Kidney capillary endothelial cell (primary cell): ENCODE data around the gene PITPNM1.
A peak's percentile ranks its signal among the peaks of the same experiment; 100 is the strongest.
"Not testable (repeated sequence)": the region's sequence is repeated elsewhere in the genome, so short reads cannot be mapped to it uniquely, and the experiment has no call there.

Experiments used
- DNase-seq: peaks from one replicate; pipeline ENCODE4 v3.0.0-alpha.2; 2018; ENCODE audit warnings: low spot score

PITPNM1 gene

DNA sequence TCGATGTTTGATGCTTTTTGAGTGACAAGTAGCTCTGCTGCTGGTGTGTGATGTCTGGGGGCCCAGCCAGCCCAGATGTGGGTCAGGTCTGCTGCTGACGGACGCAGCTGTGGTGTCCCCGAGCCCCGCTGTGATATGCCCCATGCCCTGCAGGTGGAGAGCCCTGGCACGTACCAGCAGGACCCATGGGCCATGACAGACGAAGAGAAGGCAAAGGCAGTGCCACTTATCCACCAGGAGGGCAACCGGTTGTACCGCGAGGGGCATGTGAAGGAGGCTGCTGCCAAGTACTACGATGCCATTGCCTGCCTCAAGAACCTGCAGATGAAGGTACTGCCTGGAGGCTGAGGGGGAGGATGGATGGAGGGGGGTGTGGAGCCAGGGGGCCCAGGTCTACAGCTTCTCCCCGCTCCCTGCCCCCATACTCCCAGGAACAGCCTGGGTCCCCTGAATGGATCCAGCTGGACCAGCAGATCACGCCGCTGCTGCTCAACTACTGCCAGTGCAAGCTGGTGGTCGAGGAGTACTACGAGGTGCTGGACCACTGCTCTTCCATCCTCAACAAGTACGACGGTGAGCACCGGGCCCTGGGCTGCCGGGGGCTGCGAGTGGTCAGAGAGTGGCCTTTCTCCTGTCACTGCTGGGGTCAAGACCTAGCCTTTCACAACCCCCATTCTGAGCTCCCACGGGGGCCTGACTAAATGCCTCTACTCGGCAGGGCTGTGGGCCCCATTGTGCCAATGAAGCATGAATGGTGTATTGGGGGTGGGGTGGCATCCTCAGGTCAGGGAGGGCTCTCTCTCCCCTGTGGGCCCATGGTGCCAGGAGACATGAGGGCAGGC lies 15.1 kb downstream of the PITPNM1 start:
- DNase-seq = no peak

GRCh38 chr11:67489203-67489884 lies 15.8 kb downstream of the PITPNM1 start:
- DNase-seq = no peak

- DNase-seq = no peak
Observed at GRCh38 chr11:67486481-67487195, 18.5 kb downstream of the PITPNM1 start.

DNA sequence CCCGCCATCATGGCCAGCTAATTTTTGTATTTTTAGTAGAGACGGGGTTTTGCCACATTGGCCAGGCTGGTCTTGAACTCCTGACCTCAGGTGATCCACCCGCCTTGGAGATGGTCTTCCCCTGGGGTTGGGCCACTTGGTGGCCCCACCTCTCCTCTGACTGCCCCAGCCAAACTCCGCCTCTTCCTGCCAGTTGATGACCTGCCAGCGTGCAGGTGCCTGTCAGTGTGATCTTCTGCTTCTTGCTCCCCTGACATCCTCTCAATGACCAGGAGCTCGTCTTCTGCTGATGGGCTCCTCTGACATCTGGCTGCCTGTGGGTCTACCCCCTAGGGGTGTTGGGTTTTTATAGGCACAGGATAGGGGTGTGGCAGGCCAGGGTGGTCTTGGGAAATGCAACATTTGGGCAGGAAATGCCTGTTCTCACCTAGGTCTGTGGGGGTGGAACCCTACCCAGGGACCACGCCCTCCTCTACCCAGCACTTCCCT lies 19.2 kb downstream of the PITPNM1 start:
- not testable (repeated sequence) for DNase-seq

DNA sequence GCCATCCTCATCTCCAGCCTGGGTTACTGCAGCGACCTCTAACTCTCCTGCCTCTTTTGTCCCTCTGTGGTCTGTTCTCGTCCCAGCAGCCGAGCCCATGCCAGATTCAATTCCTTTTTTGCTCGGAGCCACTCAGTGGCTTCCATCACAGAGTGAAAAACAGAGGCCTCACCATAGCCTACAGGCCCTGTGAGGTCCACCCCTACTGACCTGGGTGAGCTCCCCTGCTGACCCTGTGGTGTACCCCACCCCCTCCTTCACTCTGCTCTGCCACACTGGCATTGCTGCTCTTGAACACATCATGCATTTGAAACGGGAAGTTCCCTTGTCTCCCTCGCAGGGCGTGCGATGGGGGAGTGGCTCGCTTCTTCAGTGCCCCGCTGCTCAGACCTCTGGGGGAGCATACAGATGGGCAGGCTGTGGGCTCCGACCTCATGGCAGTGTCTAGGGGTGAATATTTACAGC lies 20.3 kb downstream of the PITPNM1 start:
- no peak for DNase-seq

GRCh38 chr11:67483831-67484665 lies 21.1 kb downstream of the PITPNM1 start:
- DNase-seq = no peak

GRCh38 chr11:67482827-67483798 lies 22.1 kb downstream of the PITPNM1 start, which contains the start of gene AIP:
Gene AIP, plus strand, starts transcription at chr11:67483026. Its CDS starts 133 bp downstream, at chr11:67483159.
- peak; percentile 97 for DNase-seq

GRCh38 chr11:67482275-67482826 lies 22.8 kb downstream of the PITPNM1 start:
- no peak for DNase-seq

DNA sequence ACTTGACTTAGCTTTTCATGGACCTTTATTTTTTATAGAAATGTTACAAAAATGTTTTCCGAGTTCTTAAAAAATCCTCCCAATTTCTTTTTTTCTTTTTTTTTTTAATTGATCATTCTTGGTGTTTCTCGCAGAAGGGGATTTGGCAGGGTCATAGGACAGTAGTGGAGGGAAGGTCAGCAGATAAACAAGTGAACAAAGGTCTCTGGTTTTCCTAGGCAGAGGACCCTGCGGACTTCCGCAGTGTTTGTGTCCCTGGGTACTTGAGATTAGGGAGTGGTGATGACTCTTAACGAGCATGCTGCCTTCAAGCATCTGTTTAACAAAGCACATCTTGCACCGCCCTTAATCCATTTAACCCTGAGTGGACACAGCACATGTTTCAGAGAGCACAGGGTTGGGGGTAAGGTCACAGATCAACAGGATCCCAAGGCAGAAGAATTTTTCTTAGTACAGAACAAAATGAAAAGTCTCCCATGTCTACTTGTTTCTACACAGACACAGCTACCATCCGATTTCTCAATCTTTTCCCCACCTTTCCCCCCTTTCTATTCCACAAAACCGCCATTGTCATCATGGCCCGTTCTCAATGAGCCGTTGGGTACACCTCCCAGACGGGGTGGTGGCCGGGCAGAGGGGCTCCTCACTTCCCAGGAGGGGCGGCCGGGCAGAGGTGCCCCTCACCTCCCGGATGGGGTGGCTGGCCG lies 27.7 kb downstream of the PITPNM1 start:
- not testable (repeated sequence) for DNase-seq

DNA sequence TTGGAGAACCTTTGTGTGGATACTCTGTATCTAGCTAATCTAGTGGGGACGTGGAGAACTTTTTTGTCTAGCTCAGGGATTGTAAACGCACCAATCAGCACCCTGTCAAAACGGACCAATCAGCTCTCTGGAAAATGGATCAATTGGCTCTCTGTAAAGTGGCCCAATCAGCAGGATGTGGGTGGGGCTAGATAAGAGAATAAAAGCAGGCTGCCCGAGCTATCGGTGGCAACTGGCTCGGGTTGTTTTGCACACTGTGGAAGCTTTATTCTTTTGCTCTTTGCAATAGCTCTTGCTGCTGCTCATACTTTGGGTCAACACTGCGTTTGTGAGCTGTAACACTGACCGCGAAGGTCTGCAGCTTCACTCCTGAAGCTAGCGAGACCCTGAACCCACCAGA lies 28.5 kb downstream of the PITPNM1 start:
- DNase-seq = not testable (repeated sequence)

GRCh38 chr11:67472882-67473281 lies 32.3 kb downstream of the PITPNM1 start:
- DNase-seq = no peak

- DNase-seq = no peak
Observed at GRCh38 chr11:67470337-67471002, 34.7 kb downstream of the PITPNM1 start.

- no peak for DNase-seq
Observed at GRCh38 chr11:67469508-67469811, 35.7 kb downstream of the PITPNM1 start.

DNA sequence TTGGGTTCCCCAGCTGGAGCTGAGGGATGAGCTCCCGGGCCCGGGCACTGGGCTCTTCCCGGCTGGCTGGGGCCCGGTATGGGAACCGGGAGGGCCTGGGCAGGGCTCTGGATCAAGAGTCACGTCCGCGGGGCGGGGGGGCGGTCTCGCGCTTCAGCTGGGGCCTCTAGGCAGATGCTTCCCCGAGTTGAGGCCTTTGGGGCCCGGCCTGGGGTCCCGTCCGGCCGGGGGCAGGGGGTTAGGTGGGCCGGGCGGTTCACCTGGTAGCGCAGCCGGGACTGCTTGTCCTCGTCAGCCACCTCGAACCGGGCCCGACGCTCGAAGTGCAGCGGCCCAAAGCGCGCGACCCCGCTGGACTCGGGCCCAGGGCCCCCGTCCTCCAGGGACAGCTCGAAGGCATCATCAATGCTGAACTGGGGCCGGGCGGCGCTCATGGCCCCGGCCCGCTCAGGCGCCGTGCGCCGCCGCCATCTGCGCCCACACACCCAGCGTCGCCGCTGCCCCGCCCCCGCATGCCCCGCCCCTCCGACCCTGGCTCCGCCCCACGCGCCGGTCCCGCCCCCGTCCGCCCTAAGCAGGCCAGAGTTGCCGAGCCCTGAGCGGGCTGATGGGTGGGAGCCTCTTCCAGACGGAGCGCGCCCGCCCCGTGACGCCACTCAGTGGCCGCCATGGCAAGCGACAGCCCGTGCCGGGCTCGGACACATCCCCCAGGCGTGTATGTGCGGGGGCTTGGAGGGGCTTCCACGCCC lies 36.2 kb downstream of the PITPNM1 start, which contains the start of gene TMEM134:
Gene TMEM134, minus strand, starts transcription at position 493 of the 749 bp plus-strand sequence. Its CDS starts 59 bp downstream, at position 434.
- DNase-seq = peak; percentile 87

DNA sequence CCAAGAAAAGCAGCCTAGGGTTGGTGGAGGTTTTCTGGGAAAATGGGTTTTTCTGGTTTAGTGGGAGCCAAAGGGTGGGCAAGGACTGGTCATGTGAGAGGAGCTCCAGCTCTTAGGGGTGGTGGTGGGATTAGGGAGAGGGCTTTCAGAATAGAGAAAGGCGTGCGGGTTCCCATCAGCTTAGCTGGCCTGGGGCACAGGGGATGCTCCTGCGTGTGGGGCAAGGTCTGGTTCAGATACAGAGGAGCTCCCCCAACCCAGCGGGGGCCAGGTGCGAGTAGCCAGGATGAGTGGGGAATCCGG lies 36.8 kb downstream of the PITPNM1 start:
- no peak for DNase-seq

DNA sequence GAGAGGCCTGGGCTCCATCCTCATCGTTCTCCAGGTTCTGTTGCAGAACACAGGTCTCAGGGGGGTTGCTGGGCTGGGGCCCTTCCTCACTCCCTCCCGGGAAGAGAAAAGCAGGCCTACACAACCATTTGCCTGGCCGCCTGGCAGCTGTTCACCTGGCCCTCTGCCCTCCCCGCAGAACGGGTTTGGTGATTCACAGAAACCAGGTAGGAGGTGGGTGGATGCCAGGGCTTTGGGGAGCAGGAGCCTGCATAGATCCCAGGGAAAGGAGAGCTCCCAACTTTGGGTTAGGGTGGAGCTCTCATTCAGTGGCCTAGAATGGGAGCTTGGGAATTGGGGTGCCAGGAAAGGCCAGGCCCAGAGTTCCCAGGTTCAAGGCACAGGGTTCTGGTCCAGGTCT lies 37.1 kb downstream of the PITPNM1 start:
- no peak for DNase-seq

- no peak for DNase-seq
Observed at GRCh38 chr11:67466962-67467771, 38.0 kb downstream of the PITPNM1 start.
